ENCODE results near the gene TAGAP.
"Not testable (repeated sequence)": the region's sequence is repeated elsewhere in the genome, so short reads cannot be mapped to it uniquely, and the experiment has no call there.

Gene TAGAP

DNA sequence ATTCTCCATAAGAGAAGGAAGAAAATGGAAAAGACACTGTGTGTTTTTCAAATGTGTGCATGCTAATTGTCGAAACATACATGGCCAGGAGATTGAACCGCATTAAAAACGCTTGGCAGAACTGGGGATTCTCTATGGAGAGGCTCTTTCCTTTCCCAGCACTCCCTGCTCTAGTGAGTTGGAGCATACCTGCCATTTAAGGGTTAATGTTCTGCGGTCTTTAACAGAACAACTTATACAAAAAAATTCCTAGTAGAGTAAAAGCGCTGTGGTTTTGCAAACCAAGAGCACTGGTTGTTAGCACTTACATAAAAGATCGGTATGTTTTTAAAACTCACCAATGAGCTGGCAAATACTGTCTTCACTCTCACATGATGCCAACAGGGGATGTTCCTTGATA lies 1.5 kb downstream of the TAGAP start:
- no peak for DNase-seq

DNA sequence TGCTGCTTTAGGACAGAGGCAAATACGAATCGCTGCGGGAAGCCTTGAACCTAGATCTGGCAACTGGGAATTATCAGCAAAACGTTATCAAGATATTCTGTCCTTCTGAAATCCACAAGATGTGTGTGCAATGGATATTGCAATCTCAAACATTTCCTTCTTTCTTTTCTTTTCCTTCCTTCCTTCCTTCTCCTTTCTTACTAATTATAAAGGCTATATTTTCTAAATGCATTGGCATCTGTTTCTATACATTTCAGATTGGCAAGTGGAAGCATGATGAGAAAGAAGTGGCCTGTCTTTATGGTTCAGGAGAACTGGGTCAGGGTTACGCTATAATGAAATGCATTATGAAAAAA lies 2.0 kb downstream of the TAGAP start:
- no peak for DNase-seq

DNA sequence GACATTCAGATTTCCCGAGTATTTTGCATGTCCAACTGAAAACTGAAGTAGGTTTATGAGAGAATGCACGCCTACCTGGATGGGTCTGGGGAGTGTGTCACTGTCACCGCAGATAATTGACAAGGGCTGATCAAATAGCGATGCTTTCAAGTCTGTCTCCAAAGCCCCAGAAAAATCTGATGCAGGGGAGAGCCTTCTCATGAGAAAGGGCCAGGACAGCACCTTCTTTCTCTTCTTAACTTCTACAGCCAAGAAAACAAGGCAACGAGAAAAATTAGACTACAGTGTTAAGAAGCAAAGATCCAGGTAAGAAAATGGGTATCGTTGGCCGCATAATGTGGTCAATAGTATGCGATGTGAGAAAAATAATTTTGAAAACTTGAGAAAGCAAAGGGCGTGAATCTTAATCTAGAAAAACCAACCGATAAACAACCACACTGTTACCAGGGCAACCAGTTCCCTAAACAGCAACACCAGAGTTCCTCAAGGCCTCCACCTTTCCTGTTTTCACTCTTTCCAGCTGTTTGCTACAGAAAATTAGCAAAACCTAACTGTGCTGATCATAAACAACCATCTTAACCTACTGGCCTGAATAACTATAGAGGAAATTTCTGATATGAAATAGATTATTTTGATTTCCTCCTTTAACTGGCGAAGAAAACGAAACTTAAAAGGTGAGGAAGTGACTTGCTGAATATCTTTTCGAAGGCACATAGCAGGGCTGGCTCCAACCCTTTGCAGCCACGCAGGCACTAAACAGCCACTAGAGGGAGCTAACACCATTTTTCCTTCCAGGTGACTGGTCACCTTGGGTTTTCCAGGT lies 2.6 kb downstream of the TAGAP start:
- peak; percentile 45 for DNase-seq

DNA sequence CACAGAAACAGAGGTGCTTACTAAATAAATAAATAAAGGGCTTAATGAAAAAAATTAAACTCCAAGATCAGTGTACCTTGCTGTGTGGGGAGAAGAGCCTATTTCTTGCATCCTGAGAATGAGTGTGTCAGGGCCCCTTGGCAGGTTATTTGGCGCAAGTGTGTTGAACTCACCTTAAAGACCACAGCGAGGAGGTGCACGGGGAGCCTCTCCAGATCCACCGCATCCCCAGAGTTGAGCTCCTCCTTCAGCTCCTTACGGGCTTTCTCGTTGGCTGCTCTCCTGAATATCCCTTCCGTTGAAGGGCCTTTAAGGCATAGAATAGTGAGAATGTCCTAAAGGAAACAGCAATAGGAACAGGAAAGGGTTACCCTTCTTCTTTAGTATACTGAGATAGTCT lies 3.6 kb downstream of the TAGAP start:
- DNase-seq, result no peak

DNA sequence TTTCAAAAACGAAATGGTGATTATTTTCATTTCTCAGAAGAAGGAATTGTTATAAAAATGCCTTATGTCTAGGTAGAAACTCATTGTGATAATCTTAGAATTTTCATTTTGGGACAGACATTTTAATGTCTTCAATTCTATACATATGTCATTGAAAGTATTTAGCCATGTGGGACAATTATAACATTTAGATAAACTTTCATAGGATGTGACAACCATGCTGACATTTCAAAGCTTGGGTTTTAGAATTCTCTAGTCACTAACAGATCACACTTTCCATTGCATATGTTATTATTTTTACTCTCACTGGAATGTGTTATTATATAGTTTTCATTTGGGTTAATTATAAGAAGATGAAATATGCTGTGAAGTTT lies 4.9 kb downstream of the TAGAP start:
- no peak for DNase-seq

DNA sequence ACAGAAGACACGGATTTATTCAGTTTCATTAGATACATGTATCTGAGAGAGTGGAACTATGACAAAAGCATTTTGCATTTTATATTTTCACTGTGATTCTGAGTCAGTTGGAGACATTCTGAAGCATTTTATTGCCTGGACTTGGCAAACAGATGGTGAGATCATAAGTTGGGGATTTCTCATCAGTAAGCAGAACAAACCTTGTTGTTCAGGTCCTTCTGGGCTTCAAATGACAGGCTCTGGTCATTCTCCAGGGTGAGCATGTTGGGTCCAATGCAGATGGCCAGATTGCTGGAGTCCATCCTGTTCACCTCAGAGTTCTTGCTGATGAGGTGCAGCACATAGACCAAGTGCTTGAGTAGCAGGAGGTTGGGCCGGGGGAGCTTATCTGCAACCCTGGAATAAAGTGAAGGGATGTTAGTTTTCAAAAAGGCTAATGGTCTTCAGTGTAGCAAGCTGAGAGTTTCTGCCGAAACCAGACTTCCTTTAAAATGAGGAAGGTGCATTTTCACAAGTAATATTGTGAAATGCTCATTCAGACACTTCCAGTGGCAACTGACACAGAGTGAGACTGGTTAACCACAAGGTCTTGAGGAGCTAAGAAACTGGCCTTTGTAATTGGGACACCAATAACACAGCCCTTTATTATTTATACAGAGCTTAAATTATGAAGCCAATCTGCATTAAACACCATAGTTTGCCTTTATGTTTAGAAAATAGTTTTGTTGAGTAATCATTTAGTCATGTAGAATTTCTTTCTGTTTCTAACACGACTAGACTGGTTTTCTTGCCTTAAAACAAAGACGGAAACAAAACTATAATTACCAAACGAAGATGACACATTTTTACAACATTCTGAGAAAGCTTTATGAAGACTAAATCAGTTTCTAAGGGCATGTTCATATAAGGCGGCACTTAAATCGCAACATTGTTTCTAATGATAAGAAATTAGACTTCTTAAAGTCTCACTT lies 5.6 kb downstream of the TAGAP start:
- DNase-seq, result peak; percentile 89

DNA sequence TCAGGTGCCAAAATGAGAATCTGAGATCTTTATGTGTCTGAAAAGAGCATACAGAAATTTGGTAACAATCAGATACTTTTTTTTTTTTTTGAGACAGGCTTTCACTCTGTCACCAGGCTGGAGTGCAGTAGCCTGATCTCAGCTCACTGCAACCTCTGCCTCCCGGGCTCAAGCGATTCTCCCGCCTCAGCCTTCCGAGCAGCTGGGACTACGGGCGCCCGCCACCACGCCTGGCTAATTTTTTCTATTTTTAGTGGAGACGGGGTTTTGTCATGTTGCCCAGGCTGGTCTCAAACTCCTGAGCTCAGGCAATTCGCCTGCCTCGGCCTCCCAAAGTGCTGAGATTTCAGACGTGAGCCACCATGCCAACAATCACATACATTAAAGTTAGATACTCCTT lies 6.5 kb downstream of the TAGAP start:
- not testable (repeated sequence) for DNase-seq

DNA sequence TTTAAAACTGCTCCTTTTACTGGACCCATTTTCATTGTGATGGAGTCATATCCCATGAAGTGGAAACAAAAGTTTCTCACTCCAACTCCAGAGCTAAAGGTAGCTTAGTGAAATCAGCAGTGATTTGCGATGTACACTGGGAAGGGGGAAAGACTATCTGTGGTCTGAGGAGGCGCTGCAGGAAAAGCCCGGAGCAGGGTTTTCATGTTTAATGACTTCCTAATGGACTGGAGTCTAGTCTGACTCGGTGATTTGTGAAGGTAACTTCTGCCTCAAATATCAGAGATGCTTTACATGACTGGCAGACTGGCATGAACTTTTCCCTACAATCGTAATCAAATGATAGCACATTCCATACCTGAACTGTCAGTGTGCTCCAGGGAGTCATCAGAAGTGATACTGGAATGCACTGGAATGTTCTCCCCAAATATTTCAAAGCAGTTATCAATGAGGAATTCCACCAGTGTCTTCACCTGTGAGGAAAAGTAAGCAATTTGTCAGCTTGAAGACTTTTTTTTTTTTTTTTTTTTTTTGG lies 7.0 kb downstream of the TAGAP start:
- DNase-seq, result no peak

DNA sequence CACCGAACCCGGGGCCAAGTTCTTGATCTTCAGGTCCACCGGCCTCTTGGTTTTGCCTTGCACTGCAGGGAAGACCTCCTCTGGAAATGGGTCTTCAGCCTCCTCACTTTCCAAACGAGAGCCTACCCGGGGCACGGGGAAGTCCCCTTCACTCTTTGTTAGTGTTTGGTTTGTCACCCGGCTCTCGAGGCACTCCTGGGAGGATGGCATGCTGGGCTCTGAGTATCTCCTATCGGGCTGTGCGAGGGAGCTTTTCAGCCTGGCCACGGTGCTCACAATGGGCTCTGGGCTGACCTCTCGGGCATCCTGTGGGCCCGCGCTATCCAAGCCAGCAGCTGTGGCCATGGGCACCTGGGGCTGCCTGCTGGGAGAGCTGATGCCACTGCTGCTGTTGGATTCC lies 8.1 kb downstream of the TAGAP start:
- DNase-seq, result no peak

DNA sequence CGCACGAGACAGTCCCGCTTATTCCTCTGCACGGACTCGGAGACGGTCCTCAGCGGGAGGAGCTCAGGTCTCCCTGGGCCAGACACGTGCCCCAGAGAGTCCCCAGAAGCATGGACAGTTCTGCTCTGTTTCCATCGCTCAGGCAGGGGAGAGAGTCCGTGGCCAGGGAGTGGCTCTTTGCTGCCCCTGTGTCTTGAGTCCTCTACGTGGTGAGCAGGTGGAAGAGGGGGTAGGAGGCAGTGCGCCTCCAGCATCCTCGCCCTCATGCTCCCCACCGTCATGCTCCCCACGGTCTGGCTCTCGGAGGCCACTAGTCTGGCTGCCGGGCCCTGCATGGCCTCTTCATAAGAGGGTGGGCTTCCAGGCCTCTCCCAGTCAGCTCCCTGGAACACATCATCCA lies 8.9 kb downstream of the TAGAP start:
- no peak for DNase-seq

DNA sequence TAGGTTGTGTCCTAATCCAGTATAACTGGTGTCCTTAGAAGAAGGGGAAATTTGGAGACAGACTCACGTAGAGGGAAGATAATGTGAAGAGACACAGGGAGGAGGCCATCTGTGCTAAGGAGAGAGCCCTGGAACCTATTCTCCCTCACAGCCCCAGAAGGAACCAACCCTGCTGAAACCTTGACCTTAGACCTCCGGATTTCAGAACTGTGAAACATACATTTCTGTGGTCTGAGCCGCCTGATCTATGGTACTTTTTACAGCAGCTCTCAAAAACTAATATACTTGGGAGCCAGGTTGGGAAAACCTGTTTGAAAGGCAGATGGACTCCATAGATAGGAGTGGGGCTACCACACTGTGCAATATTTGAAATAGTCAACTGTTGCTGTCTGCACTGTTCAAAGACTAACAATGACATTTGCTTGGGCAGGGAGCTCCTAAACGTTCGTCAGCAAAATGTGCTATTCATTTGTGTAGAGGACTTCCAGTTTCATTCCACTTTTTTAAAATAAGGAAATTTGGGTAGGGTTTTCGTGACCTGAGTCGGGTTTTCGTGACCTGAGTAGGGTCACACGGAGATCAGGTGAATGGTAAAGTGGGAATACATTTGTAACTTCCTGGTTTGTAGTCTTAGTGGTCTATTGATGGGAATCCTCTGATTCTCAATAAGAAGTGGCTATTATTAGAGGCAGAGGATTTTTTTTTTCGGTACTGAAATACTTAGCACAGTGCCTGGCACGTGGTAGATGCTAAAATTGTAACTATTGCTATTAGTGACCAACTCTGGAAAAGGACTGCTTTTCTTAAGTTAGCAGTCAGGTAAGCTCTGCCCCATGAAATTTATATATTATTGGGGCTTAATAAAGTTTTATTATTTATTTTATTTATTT lies 11.4 kb downstream of the TAGAP start:
- DNase-seq, result no peak

DNA sequence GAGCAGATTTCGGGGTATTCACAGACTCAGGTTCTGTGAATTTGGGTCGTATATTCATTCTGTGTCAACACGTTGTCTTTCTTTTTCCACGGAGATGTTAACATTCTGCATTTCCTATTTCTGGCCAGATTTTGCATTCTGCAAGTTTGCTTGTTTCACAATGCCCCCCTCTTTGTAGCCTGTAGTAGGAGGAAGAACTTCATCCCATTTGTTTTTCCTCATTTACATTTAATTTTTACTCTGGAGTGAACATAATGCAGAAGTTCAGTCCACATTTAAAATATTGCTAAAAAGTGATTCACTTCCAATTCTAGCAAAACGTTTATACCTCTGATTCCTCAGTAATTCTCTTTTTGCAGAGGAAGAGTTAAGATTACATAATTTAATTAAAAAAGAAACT lies 12.9 kb downstream of the TAGAP start:
- no peak for DNase-seq

DNA sequence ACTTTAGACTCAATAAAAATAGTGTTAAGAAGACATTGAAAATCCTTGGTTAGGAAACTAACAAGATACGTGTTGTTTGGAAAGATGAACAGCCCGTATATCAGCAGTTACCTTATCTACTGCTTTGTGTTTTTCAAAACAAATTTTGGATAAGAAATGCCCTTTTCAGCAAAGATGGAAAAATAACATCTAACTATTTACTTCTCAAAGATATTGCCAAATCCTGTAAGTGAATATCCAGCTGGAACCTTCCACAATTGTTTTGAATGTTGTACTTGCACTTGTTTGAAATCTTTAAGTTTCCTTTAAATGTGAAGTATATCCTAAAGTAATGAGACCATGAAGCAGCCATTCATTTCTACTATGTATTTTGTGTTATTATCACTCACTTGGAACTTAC lies 14.6 kb downstream of the TAGAP start:
- DNase-seq, result no peak

DNA sequence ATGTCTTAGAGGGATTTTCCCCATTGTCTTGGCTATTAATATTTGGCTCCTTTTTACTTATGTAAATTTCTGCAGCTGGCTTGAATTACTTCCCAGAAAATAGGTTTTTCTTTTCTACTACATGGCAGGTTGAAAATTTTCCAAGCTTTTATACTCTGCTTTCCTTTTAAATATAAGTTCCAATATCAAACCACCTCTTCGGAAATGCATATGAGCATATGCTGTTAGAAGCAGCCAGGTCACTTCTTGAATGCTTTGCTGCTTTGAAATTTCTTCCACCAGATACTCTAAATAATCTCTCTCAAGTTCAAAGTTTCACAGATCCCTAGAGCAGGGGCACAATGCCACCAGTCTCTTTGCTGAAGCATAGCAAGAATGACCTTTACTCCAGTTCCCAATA lies 19.6 kb downstream of the TAGAP start:
- not testable (repeated sequence) for DNase-seq

DNA sequence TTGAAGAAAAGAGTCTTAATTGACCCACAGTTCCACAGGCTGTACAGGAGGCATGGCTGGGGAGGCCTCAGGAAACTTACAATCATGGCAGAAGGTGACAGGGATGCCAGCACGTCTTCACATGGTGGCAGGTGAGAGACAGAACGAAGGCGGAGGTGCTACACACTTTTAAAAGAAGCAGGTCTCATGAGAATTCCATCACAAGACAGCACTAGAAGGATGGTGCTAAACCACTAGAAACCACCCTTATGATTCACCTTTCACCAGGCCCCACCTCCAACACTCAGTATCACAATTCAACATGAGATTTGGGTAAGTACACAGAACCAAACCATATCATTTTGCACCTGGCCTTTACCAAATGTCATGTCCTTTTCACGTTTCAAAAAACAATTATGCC lies 20.9 kb downstream of the TAGAP start:
- no peak for DNase-seq

DNA sequence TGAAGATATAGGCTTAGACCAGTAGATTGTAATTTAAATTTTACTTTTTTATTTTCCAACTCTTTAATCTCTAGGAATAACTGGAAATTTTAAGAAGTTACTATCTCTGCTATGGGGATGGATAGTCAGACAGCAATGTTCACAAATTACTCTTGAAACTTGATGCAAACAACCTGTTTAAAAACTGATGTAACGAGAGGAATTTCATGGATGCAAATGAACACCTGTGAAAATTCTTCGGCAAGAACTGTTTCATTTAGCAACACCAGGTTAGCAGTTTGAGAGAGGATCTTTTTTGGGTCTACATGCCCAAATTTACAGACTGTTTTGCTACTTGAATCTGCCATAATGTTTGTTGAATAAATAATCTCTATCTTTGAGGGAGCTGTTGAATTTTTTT lies 24.8 kb downstream of the TAGAP start:
- DNase-seq, result no peak

DNA sequence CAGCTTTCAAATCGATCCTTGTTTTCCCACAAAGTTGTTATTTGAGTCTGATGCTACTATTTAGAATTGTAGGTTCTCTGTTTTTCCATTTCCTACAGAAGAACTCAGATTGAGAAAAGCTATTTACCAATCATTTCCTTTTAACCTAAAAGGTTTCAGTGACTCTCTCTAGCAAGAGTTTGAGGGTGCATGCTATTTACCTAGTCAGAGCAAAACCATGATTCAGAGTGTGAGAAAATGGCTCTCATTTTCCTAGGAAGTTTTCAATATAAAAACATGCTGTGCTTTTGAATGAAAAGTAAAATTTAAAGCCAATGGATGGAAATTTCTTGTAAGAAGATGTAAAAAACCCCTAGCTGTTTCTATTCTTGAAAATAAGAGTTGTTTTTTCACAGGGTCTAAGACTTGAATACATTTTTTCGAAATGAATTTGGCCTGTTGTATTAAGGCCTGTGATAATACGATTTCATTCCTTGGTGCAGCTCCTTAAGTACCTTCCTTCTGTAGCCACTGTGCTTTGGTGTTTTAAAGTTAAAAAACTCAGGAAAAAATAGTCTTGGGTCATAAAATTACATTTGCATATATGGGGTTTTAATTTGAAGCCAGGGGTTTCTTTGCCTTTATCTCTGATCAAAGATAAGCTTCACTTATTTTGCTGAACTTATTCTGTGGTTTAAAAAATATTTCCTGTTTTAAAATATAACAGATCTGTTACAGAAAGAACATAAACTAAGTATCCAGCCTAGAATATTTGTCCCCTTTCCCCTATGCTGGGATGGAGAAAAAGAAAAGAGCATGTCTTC lies 26.8 kb downstream of the TAGAP start:
- no peak for DNase-seq

DNA sequence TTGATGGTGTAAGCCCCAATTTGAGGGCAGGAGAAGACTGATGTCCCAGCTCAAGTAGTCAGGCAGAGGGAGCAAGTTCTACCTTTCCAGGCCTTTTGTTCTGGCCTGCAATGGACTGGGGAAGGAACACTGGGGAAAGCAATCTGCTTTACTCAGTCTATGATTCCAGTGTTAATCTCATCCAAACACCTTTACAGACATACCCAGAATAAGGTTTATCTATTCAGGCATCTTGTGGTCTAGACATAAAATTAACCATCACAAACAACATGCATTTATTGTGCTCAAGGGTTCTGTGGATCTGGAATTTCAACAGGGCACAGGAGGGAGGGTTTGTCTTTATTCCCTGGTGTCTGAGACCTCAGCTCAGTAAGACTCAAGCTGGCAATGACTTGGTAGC lies 30.4 kb downstream of the TAGAP start:
- no peak for DNase-seq

DNA sequence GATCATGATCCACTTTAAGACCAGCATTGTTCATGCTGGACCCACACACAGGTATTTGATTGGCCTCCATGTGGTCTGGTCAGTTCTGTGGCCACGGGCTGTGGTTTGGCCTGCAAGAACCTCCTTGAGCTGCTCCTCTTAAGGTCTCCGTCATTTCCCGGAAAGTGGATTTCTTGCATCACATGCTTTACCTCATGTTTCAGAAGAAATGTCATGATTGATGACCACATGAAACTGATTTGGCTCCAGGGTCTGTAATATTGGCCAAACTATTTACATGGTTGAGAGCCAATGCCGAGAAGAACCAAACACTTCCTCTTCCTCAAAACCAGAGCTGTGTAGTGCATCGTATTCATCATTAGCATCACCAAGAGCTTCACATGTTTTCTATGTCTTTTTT lies 31.6 kb downstream of the TAGAP start:
- no peak for DNase-seq

DNA sequence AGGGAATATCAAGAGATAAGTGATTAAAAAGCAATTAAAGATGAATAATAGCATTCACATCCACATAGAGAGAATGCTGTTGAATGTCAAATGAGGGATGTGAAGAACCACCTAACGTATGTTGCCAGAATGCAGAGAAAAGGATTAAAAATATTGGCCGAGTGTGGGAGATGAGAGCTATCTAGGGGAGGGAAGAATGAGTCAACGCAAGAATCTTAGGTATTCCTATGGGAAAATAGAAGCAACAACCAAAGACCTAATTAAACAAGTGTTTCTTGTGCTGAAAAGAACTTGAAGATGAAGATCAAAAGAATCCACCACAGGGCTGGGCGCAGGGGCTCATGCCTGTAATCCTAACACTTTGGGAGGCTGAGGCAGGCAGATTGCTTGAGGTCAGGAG lies 32.6 kb downstream of the TAGAP start:
- DNase-seq, result no peak

DNA sequence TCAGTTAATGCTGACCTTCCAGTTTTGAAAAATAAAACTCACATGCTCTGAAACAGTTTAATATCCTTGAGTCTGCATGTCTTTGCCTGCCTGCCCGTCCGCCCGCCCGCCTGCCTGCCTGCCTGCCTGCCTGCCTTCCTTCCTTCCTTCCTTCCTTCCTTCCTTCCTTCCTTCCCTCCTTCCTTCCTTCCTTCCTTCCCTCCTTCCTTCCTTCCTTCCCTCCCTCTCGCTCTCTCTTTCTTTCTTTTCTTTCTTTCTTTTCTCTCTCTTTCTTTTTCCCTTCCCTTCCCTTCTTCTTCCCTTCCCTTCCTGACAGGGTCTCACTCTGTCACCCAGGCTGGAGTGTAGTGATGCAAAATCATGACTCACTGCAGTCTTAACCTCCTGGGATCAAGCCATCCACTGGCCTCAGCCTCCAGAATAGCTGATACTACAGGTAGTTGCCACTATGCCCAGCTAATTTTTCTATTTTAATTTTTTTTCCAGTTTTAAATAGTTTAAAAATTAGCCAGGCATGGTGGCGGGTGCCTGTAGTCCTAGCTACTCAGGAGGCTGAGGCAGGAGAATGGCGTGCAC lies 34.7 kb downstream of the TAGAP start:
- not testable (repeated sequence) for DNase-seq

All from SIG-M5 (cell line).